ENCODE data around the gene BICDL1.

Gene BICDL1

GRCh38 chr12:120101182-120101581 is 112.1 kb downstream of the BICDL1 start:
- DNase-seq (ENCODE audit: low spot score) = no peak

- no peak for DNase-seq (ENCODE audit: low spot score)
Measured at GRCh38 chr12:120101617-120102016, 112.6 kb downstream of the BICDL1 start.

- DNase-seq (ENCODE audit: low spot score) = no peak
Measured at GRCh38 chr12:120102189-120103043, 113.4 kb downstream of the BICDL1 start.

GRCh38 chr12:120103044-120103338 is 114.0 kb downstream of the BICDL1 start:
- DNase-seq (ENCODE audit: low spot score) = no peak

- DNase-seq (ENCODE audit: low spot score) = no peak
Measured at GRCh38 chr12:120103371-120103770, 114.3 kb downstream of the BICDL1 start.

GRCh38 chr12:120106151-120106550 is 117.1 kb downstream of the BICDL1 start:
- no peak for DNase-seq (ENCODE audit: low spot score)

- no peak for DNase-seq (ENCODE audit: low spot score)
Measured at GRCh38 chr12:120109570-120110267, 120.7 kb downstream of the BICDL1 start.

- DNase-seq (ENCODE audit: low spot score) = peak; percentile 26
Measured at GRCh38 chr12:120110550-120111501, 121.8 kb downstream of the BICDL1 start.

GRCh38 chr12:120115066-120115465 is 126.0 kb downstream of the BICDL1 start:
- DNase-seq (ENCODE audit: low spot score) = no peak

GRCh38 chr12:120115692-120116440 is 126.8 kb downstream of the BICDL1 start:
- no peak for DNase-seq (ENCODE audit: low spot score)

GRCh38 chr12:120116441-120116791 is 127.4 kb downstream of the BICDL1 start, which contains the start of gene RAB35:
TSS of gene RAB35 (minus strand) at chr12:120116753. CDS start at chr12:120116650, 103 bp downstream.
- DNase-seq (ENCODE audit: low spot score) = peak; percentile 99

GRCh38 chr12:120116792-120117651 is 128.0 kb downstream of the BICDL1 start:
- no peak for DNase-seq (ENCODE audit: low spot score)

- no peak for DNase-seq (ENCODE audit: low spot score)
Measured at GRCh38 chr12:120117961-120118320, 128.9 kb downstream of the BICDL1 start.

- peak; percentile 61 for DNase-seq (ENCODE audit: low spot score)
Measured at GRCh38 chr12:120118321-120119061, 129.5 kb downstream of the BICDL1 start.

- DNase-seq (ENCODE audit: low spot score) = no peak
Measured at GRCh38 chr12:120119271-120119973, 130.4 kb downstream of the BICDL1 start.

GRCh38 chr12:120121343-120121742 is 132.3 kb downstream of the BICDL1 start:
- no peak for DNase-seq (ENCODE audit: low spot score)

GRCh38 chr12:120121766-120122293 is 132.8 kb downstream of the BICDL1 start:
- DNase-seq (ENCODE audit: low spot score) = no peak

- DNase-seq (ENCODE audit: low spot score) = no peak
Measured at GRCh38 chr12:120125029-120125428, 136.0 kb downstream of the BICDL1 start.

Data from iPS-NIHi11 (cell line).